Measurements from ENCODE around the gene MRPL44.
"Not testable (repeated sequence)": the region's sequence is repeated elsewhere in the genome, so short reads cannot be mapped to it uniquely, and the experiment has no call there.

The MRPL44 gene

GRCh38 chr2:223997938-223998337 lies 40.7 kb downstream of the MRPL44 start:
- H3K9me3 ChIP-seq (ENCODE audit: control insufficient read depth, low read depth, low read length) = no peaks in the 10 kb centered on the region
- no peak overlapping the region for H3K27ac ChIP-seq (ENCODE audit: low read length)
- H3K9ac ChIP-seq (ENCODE audit: low read length) = no peak overlapping the region
- H3K4me3 ChIP-seq (ENCODE audit: low read length) = no peak overlapping the region
- H3K36me3 ChIP-seq (ENCODE audit: control insufficient read depth, low read depth, low read length) = no peaks in the 10 kb centered on the region
- no peaks in the 10 kb centered on the region for H3K4me1 ChIP-seq (ENCODE audit: control insufficient read depth, low read depth, low read length)
- no peaks in the 10 kb centered on the region for H3K27me3 ChIP-seq (ENCODE audit: control insufficient read depth, insufficient read depth, low read length)

GRCh38 chr2:223998948-223999347 lies 41.7 kb downstream of the MRPL44 start:
- Histone ChIP-seq H3K4me1 (ENCODE audit: control insufficient read depth, low read depth, low read length) (peaks cover 6% of the 10 kb centered on the region), H3K36me3 (ENCODE audit: control insufficient read depth, low read depth, low read length) (no peaks in the 10 kb centered on the region), H3K27me3 (ENCODE audit: control insufficient read depth, insufficient read depth, low read length) (no peaks in the 10 kb centered on the region), H3K9me3 (ENCODE audit: control insufficient read depth, low read depth, low read length) (no peaks in the 10 kb centered on the region), H3K27ac (ENCODE audit: low read length) (no peak overlapping the region), H3K9ac (ENCODE audit: low read length) (no peak overlapping the region), H3K4me3 (ENCODE audit: low read length) (no peak overlapping the region)

DNA sequence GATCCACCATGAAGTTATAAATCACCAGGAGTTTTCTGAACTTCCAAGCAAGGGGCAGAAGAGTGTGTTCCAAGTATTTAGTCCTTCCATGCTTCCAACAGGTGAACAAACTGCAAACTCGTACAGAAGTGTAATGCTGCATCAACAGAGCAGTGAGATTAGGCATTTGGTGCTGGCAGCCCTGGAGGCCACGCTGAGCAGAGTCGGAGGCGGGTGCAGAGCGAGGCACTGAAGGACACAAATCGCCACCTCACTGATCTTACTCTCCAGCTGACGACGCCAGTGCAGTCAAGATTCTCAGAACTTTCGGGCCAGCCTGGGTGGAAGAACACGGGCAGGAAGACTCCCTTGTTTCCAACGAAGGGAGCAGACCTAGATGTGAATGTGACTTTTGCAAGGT lies 42.6 kb downstream of the MRPL44 start:
- peaks cover 11% of the 10 kb centered on the region for H3K4me1 ChIP-seq (ENCODE audit: control insufficient read depth, low read depth, low read length)
- H3K9ac ChIP-seq (ENCODE audit: low read length) = no peak overlapping the region
- H3K27ac ChIP-seq (ENCODE audit: low read length) = no peak overlapping the region
- no peaks in the 10 kb centered on the region for H3K27me3 ChIP-seq (ENCODE audit: control insufficient read depth, insufficient read depth, low read length)
- H3K36me3 ChIP-seq (ENCODE audit: control insufficient read depth, low read depth, low read length) = no peaks in the 10 kb centered on the region
- H3K9me3 ChIP-seq (ENCODE audit: control insufficient read depth, low read depth, low read length) = no peaks in the 10 kb centered on the region
- no peak overlapping the region for H3K4me3 ChIP-seq (ENCODE audit: low read length)

- not testable (repeated sequence) for H3K36me3 ChIP-seq (ENCODE audit: control insufficient read depth, low read depth, low read length); H3K27ac ChIP-seq (ENCODE audit: low read length); H3K27me3 ChIP-seq (ENCODE audit: control insufficient read depth, insufficient read depth, low read length); H3K9me3 ChIP-seq (ENCODE audit: control insufficient read depth, low read depth, low read length); H3K9ac ChIP-seq (ENCODE audit: low read length); H3K4me3 ChIP-seq (ENCODE audit: low read length)
- peaks cover 11% of the 10 kb centered on the region for H3K4me1 ChIP-seq (ENCODE audit: control insufficient read depth, low read depth, low read length)
These were observed 43.4 kb downstream of the MRPL44 start for GRCh38 chr2:224000662-224001061.

DNA sequence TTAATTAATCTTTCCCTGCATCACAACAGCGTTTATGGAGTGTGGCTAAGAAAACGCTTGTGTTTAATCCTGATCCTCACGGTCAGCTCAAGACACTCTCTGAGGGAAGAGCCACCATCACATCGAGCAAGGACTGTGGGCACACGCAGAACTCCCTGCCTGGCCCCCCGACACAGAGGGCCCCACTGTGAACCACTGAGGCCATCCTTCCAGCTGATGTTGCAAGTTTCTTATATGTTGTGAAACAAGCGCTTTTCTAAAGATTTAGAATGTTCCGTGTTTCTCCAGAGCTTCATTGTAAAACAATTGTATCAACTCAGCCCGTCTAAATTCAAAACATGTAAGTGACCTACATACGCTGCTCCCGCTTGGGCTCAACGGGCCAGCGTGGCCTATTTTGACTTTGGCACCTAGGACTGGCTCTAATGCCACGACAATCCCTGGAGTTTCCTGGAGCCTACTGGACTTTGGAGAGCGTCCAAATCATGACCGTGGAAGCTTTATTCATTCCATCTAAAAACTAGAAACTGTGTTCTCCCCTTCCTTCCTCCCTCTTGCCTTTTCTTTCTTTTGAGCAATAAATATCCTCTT lies 46.9 kb downstream of the MRPL44 start:
- H3K27ac ChIP-seq (ENCODE audit: low read length) = no peak overlapping the region

DNA sequence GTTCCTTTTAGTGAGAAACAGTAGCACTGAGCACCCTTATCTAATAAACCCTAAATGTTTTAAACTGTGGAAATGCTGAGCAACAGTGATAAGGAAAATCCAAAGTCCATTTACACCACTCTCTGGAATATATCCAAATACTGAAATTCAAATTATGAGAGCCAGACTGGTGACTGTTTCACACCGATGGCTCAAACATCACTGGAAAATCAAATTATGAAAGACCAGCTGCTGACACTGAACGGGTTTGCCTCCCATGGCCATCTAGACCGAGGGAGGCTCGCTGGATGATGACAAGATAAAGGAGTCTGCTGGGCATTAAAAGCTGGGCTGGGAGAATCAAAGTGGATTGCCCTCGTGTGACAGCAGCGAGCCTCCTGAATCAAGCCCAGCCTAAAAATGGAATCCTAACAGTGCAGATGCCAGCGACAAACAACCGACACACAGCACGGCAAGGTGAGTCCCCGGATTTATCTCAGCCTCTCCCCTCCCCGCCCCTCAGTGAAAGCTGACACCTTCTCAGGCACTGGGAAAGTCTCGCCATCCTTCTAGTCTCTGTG lies 51.5 kb downstream of the MRPL44 start:
- H3K27me3 ChIP-seq (ENCODE audit: control insufficient read depth, insufficient read depth, low read length) = no peaks in the 10 kb centered on the region
- H3K36me3 ChIP-seq (ENCODE audit: control insufficient read depth, low read depth, low read length) = no peaks in the 10 kb centered on the region
- no peak overlapping the region for H3K27ac ChIP-seq (ENCODE audit: low read length)
- no peak overlapping the region for H3K4me3 ChIP-seq (ENCODE audit: low read length)
- no peaks in the 10 kb centered on the region for H3K9me3 ChIP-seq (ENCODE audit: control insufficient read depth, low read depth, low read length)
- no peak overlapping the region for H3K9ac ChIP-seq (ENCODE audit: low read length)
- peaks cover 29% of the 10 kb centered on the region for H3K4me1 ChIP-seq (ENCODE audit: control insufficient read depth, low read depth, low read length)

More for the DNA sequence above, 46.9 kb downstream of the MRPL44 start:
- H3K9me3 ChIP-seq (ENCODE audit: control insufficient read depth, low read depth, low read length) = no peaks in the 10 kb centered on the region
- no peak overlapping the region for H3K4me3 ChIP-seq (ENCODE audit: low read length)
- H3K27me3 ChIP-seq (ENCODE audit: control insufficient read depth, insufficient read depth, low read length) = no peaks in the 10 kb centered on the region
- H3K4me1 ChIP-seq (ENCODE audit: control insufficient read depth, low read depth, low read length) = peaks cover 17% of the 10 kb centered on the region
- H3K9ac ChIP-seq (ENCODE audit: low read length) = no peak overlapping the region
- H3K36me3 ChIP-seq (ENCODE audit: control insufficient read depth, low read depth, low read length) = no peaks in the 10 kb centered on the region

DNA sequence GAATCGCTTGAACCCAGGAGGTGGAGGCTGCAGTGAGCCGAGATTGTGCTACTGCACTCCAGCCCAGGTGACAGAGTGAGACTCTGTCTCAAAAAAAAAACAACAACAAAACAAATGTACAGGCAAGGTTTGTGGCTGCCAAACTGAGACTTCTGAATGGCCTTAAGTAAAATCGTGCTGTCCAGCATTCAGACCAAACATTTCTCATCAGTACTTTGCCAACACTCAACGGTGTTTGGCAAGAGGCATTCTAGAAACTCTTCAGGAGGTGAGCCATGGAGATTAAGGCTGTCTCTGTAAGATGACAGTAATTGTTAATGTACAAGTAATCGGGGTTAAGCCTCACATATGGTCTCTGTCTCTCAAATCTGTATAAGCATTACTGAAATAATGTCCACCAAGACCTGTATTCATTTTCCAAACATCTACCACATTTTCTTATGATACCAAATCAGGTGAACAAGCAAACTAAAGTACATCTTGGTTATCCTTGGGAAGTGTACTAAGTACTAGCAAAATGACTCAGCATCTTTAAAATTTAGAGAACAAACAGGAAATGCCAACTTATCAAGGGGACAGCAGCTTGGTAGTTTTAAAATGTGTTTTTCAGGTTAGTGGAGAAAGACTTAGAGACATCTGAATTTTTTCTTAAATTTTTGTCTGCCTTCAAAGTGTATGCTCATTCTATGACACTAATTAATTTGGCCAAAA lies 52.5 kb downstream of the MRPL44 start:
- Histone ChIP-seq H3K27me3 (ENCODE audit: control insufficient read depth, insufficient read depth, low read length) (no peaks in the 10 kb centered on the region), H3K27ac (ENCODE audit: low read length) (no peak overlapping the region)

GRCh38 chr2:224011837-224012236 lies 54.6 kb downstream of the MRPL44 start:
- H3K27me3 ChIP-seq (ENCODE audit: control insufficient read depth, insufficient read depth, low read length) = no peaks in the 10 kb centered on the region
- no peaks in the 10 kb centered on the region for H3K9me3 ChIP-seq (ENCODE audit: control insufficient read depth, low read depth, low read length)
- peaks cover 23% of the 10 kb centered on the region for H3K4me1 ChIP-seq (ENCODE audit: control insufficient read depth, low read depth, low read length)
- no peak overlapping the region for H3K4me3 ChIP-seq (ENCODE audit: low read length)
- no peak overlapping the region for H3K27ac ChIP-seq (ENCODE audit: low read length)
- H3K9ac ChIP-seq (ENCODE audit: low read length) = no peak overlapping the region
- H3K36me3 ChIP-seq (ENCODE audit: control insufficient read depth, low read depth, low read length) = no peaks in the 10 kb centered on the region

More for the DNA sequence above, 52.5 kb downstream of the MRPL44 start:
- Histone ChIP-seq H3K9ac (ENCODE audit: low read length) (peak overlapping the region; percentile 5), H3K9me3 (ENCODE audit: control insufficient read depth, low read depth, low read length) (no peaks in the 10 kb centered on the region), H3K4me1 (ENCODE audit: control insufficient read depth, low read depth, low read length) (peaks cover 23% of the 10 kb centered on the region), H3K4me3 (ENCODE audit: low read length) (no peak overlapping the region), H3K36me3 (ENCODE audit: control insufficient read depth, low read depth, low read length) (no peaks in the 10 kb centered on the region)

GRCh38 chr2:224014336-224014735 lies 57.1 kb downstream of the MRPL44 start:
- Histone ChIP-seq H3K27ac (ENCODE audit: low read length) (no peak overlapping the region), H3K36me3 (ENCODE audit: control insufficient read depth, low read depth, low read length) (no peaks in the 10 kb centered on the region), H3K9me3 (ENCODE audit: control insufficient read depth, low read depth, low read length) (no peaks in the 10 kb centered on the region)

DNA sequence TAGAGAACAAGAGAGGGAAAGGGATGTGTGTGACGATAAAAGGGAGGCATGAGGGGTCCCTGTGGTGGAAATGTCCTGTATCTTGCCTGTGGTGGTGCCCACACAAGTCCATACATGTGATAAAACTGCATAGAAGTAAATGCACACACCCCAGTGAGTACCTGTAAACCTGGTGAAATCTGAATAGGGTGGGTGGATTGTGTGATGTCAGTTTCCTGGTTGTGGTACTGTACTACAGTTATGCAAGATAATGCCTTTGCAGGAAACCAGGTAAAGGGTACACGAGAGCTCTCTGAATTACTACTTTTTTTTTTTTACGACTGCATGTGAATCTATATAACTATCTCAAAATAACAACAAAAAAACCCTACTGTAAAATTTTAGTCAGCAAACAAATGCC lies 59.7 kb downstream of the MRPL44 start:
- Histone ChIP-seq H3K27ac (ENCODE audit: low read length) (no peak overlapping the region), H3K4me3 (ENCODE audit: low read length) (no peak overlapping the region)

More at GRCh38 chr2:224014336-224014735, 57.1 kb downstream of the MRPL44 start:
- Histone ChIP-seq H3K4me1 (ENCODE audit: control insufficient read depth, low read depth, low read length) (peaks cover 16% of the 10 kb centered on the region), H3K4me3 (ENCODE audit: low read length) (no peak overlapping the region), H3K27me3 (ENCODE audit: control insufficient read depth, insufficient read depth, low read length) (no peaks in the 10 kb centered on the region), H3K9ac (ENCODE audit: low read length) (no peak overlapping the region)

More for the DNA sequence above, 59.7 kb downstream of the MRPL44 start:
- Histone ChIP-seq H3K9me3 (ENCODE audit: control insufficient read depth, low read depth, low read length) (no peaks in the 10 kb centered on the region), H3K27me3 (ENCODE audit: control insufficient read depth, insufficient read depth, low read length) (no peaks in the 10 kb centered on the region), H3K36me3 (ENCODE audit: control insufficient read depth, low read depth, low read length) (no peaks in the 10 kb centered on the region), H3K9ac (ENCODE audit: low read length) (no peak overlapping the region), H3K4me1 (ENCODE audit: control insufficient read depth, low read depth, low read length) (no peaks in the 10 kb centered on the region)

Data from iPS-18a (cell line).